Choroid plexus epithelial cell (primary cell): ENCODE data around the gene ZMIZ2.

Experiments
- DNase-seq: peaks from one replicate; pipeline ENCODE4 v3.0.0-alpha.2; 2010; ENCODE audit warnings: low read depth
- H3K4me3 ChIP-seq: 2 replicates; pipeline ENCODE4 v1.5.1; 2011; ENCODE audit warnings: low read depth, mild to moderate bottlenecking, control low read depth, low read length, moderate library complexity
- TF ChIP-seq, protein P1 (sequence below): conservative IDR thresholded peaks from 2 replicates; pipeline ENCODE4 v1.5.1; 2011; ENCODE audit warnings: low read depth, mild to moderate bottlenecking, control low read depth, inconsistent platforms, low read length, moderate library complexity

Gene ZMIZ2

DNA sequence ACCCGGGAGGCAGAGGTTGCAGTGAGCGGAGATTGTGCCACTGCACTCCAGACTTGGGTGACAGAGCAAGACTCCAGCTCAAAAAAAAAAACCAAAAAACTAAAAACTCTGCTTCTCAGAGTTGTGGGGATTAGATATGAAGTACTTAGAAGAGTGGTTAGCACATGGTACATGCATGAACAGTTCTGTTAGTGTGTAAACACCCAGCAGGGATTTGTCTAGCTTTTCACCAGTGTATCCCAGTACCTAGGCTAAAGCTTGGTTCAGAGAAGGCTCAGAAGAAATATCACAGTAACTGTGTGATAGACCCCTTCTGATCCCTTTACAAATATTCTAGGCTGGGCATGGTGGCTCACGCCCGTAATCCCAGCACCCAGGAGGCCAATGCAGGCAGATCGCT is 57.3 kb downstream of the ZMIZ2 start:
- TF ChIP-seq, protein P1, sequence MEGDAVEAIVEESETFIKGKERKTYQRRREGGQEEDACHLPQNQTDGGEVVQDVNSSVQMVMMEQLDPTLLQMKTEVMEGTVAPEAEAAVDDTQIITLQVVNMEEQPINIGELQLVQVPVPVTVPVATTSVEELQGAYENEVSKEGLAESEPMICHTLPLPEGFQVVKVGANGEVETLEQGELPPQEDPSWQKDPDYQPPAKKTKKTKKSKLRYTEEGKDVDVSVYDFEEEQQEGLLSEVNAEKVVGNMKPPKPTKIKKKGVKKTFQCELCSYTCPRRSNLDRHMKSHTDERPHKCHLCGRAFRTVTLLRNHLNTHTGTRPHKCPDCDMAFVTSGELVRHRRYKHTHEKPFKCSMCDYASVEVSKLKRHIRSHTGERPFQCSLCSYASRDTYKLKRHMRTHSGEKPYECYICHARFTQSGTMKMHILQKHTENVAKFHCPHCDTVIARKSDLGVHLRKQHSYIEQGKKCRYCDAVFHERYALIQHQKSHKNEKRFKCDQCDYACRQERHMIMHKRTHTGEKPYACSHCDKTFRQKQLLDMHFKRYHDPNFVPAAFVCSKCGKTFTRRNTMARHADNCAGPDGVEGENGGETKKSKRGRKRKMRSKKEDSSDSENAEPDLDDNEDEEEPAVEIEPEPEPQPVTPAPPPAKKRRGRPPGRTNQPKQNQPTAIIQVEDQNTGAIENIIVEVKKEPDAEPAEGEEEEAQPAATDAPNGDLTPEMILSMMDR, result no peak
- DNase-seq, result no peak
- H3K4me3 ChIP-seq, result no peak overlapping the region

DNA sequence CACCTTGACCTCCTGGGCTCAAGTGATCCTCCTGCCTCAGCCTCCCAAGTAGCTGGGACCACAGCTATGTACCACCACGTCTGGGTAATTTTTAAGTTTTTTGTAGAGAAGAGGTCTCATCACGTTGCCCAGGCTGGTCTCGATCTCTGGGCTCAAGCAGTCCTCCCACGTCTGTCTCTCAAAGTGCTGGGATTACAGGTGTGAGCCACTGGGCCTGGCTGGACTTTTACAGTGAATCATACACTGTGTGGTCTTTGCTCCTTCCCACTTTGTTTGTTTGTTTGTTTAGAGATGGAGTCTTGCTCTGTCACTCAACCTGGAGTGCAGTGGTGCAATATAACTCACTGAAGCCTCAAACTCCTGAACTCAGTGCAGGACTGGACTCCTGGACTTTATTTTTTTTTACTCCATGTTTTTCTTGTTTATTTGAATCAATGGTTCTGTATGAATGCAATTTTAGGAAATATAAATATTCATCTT is 60.3 kb downstream of the ZMIZ2 start:
- TF ChIP-seq, protein P1, result no peak
- DNase-seq, result no peak
- no peak overlapping the region for H3K4me3 ChIP-seq

DNA sequence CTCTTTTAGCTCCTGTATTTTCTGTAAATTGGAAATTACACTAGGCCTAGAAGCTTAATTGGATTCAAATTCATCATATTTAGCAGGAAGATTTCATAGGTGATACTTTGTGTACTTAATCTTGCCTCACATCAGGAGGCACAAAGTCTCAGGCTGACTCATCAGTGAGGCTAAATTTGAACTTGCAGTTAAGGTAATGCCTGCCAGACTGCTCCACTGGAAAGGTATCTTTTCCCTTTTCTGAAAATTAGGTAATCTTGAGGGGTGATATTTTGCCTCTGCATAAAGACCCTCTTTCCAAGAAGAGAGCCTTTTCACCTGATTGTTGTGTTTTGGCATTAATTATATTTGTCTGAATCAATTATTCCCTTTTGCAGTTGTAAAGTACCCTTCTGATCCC is 62.4 kb downstream of the ZMIZ2 start:
- TF ChIP-seq, protein P1, result no peak
- DNase-seq, result peak; percentile 55
- no peak overlapping the region for H3K4me3 ChIP-seq

DNA sequence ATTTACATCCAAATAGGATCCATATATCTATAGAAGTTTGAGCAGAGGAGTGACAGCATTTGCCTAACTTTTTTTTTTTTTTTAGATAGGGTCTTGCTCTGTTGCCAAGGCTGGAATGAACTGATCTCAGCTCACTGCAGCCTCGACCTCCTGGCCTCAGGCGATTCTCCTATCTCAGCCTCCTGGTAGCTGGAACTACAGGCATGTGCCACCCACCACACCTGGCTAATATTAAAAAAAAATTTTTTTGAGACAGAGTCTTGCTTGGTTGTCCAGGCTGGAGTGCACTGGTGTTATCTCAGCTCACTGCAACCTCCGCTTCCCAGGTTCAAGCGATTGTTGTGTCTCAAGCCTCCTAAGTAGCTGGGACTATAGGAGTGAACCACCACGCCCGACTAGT is 62.9 kb downstream of the ZMIZ2 start:
- no peak for DNase-seq
- H3K4me3 ChIP-seq, result no peak overlapping the region
- TF ChIP-seq, protein P1, result no peak

DNA sequence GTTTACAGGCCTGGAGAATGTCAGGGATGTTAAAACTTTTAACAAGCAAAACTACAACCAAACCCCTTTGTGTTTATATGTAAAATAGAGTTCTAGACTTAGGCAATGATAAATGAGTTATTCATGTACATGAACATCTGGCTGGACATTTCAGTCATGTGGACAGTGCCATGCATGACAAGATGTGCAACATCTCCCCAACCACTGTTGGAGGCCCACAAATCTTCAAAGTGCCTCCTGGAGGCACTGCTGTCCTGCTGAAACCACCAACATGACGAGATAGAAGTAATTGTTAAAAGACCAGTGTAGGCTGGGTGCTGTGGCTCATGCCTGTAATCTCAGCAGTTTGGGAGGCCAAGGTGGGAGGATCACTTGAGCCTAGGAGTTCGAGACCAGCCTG is 66.3 kb downstream of the ZMIZ2 start:
- DNase-seq, result no peak
- H3K4me3 ChIP-seq, result no peak overlapping the region
- TF ChIP-seq, protein P1, result peak; percentile 10

DNA sequence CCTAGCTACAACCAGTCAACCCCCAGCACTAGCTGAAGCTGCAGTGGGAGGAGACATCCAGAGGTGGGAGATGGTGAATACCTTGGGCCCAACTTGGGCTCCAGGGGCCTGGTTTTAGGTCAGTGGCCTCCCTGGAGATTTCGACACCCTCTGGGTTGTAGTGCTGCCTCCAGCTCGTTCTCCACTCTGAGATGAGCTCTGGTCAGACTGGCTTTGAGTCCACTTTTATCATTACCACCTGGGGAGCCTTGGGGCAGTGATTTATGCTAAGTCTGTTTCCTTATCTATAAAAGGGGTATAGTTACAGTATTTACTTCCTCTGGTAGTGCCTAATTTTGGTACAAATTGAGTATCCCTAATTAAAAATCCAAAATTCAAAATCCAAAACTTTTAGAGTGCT is 70.6 kb downstream of the ZMIZ2 start:
- no peak overlapping the region for H3K4me3 ChIP-seq
- TF ChIP-seq, protein P1, result no peak
- no peak for DNase-seq
